Loucy (cell line): ENCODE data around the gene MPRIP.

Source experiments
- H2AFZ ChIP-seq: fragments of 200-600 bp; sonication (generic); 2 replicates; pipeline ENCODE4 v1.6.0; 2016; ENCODE audit warnings: antibody characterized with exemption, mild to moderate bottlenecking, low read length, moderate library complexity
- H3F3A ChIP-seq: fragments of 200-600 bp; 2 replicates; pipeline ENCODE4 v1.6.0; 2016; ENCODE audit warnings: antibody characterized with exemption, low read depth, mild to moderate bottlenecking
- H3K27me3 ChIP-seq: fragments of 200-600 bp; sonication (generic); 2 replicates; pipeline ENCODE4 v1.6.1; 2014; ENCODE audit warnings: low read length, mild to moderate bottlenecking; ENCODE audit not compliant: insufficient read depth, poor library complexity, severe bottlenecking
- H3K36me3 ChIP-seq: fragments of 200-600 bp; sonication (generic); 2 replicates; pipeline ENCODE4 v1.6.1; 2016; ENCODE audit warnings: low read length; ENCODE audit not compliant: insufficient read depth
- H3K4me1 ChIP-seq: fragments of 200-600 bp; sonication (generic); 2 replicates; pipeline ENCODE4 v1.5.1; 2014; ENCODE audit warnings: low read length, mild to moderate bottlenecking; ENCODE audit not compliant: insufficient read depth, poor library complexity, severe bottlenecking
- H3K4me2 ChIP-seq: fragments of 200-600 bp; sonication (generic); 2 replicates; pipeline ENCODE4 v1.6.0; 2014; ENCODE audit warnings: antibody characterized with exemption, low read length, low read depth, mild to moderate bottlenecking; ENCODE audit not compliant: poor library complexity, severe bottlenecking
- H3K4me3 ChIP-seq: fragments of 200-600 bp; sonication (generic); 2 replicates; pipeline ENCODE4 v1.5.1; 2014; ENCODE audit warnings: low read length, mild to moderate bottlenecking, mixed read lengths; ENCODE audit not compliant: poor library complexity, severe bottlenecking
- H3K79me2 ChIP-seq: fragments of 200-600 bp; sonication (generic); 2 replicates; pipeline ENCODE4 v1.6.1; 2014; ENCODE audit warnings: low read length; ENCODE audit not compliant: insufficient read depth
- H3K9ac ChIP-seq: fragments of 200-600 bp; sonication (generic); 2 replicates; pipeline ENCODE4 v1.6.0; 2014; ENCODE audit warnings: mild to moderate bottlenecking, low read depth, low read length, moderate library complexity; ENCODE audit not compliant: poor library complexity, severe bottlenecking
- H3K9me2 ChIP-seq: fragments of 200-600 bp; sonication (generic); replicated peaks from 2 replicates; pipeline ENCODE4 v1.6.1; 2016; ENCODE audit warnings: low read depth, low read length, mixed read lengths
- H3K9me3 ChIP-seq: fragments of 200-600 bp; sonication (generic); 2 replicates; pipeline ENCODE4 v1.6.1; 2014; ENCODE audit warnings: mild to moderate bottlenecking, antibody characterized with exemption, low read length, low read depth; ENCODE audit not compliant: insufficient read depth
- H4K20me1 ChIP-seq: fragments of 200-600 bp; sonication (generic); 2 replicates; pipeline ENCODE4 v1.6.0; 2014; ENCODE audit warnings: antibody characterized with exemption, low read length, mild to moderate bottlenecking; ENCODE audit not compliant: insufficient read depth, poor library complexity, severe bottlenecking
- EZH2phosphoT487 ChIP-seq: fragments of 200-600 bp; IDR thresholded peaks from 2 replicates; pipeline ENCODE4 v1.6.1; 2018; ENCODE audit warnings: antibody characterized with exemption, mild to moderate bottlenecking, moderate library complexity, borderline replicate concordance
- TF ChIP-seq, protein P1 (sequence below): fragments of 200-600 bp; sonication (generic); conservative IDR thresholded peaks from 2 replicates; pipeline ENCODE4 v1.5.1; 2014; ENCODE audit warnings: mild to moderate bottlenecking, antibody characterized with exemption, low read length

Gene MPRIP

DNA sequence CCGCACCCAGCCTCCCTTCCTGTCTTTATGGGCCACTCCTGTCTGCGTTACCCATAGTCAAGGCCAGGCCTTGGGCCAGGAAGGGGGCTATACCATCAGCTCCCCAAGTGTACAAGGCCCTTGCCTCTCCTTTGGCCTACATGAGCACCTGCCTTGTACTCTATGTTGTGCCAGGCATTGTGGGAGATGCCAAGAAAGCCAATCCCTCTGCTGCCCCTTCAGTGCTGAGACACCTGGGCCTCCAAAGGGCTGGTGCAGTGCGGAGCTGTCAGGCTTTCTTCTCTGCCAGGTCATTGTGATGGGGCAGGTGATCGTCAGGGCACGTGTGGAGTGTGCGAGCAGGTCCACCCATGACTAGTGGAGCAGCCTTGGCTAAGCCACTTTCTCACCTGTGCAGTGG, 59.9 kb downstream of the MPRIP start:
- Histone ChIP-seq H4K20me1 (peaks cover 3% of the 10 kb centered on the region), H3K9me3 (no peaks in the 10 kb centered on the region), H3K4me2 (no peak overlapping the region), H3K4me1 (no peaks in the 10 kb centered on the region), H3K27me3 (no peaks in the 10 kb centered on the region), H3F3A (no peaks in the 10 kb centered on the region), H3K4me3 (no peak overlapping the region), H3K9me2 (no peaks in the 10 kb centered on the region), H3K9ac (no peak overlapping the region), H3K36me3 (peaks cover 19% of the 10 kb centered on the region; the same call in 1 of the 2 replicates), H3K79me2 (peaks cover 39% of the 10 kb centered on the region; the same call in 1 of the 2 replicates), H2AFZ (no peak overlapping the region)
- TF ChIP-seq EZH2phosphoT487: no peak
- TF ChIP-seq, protein P1, sequence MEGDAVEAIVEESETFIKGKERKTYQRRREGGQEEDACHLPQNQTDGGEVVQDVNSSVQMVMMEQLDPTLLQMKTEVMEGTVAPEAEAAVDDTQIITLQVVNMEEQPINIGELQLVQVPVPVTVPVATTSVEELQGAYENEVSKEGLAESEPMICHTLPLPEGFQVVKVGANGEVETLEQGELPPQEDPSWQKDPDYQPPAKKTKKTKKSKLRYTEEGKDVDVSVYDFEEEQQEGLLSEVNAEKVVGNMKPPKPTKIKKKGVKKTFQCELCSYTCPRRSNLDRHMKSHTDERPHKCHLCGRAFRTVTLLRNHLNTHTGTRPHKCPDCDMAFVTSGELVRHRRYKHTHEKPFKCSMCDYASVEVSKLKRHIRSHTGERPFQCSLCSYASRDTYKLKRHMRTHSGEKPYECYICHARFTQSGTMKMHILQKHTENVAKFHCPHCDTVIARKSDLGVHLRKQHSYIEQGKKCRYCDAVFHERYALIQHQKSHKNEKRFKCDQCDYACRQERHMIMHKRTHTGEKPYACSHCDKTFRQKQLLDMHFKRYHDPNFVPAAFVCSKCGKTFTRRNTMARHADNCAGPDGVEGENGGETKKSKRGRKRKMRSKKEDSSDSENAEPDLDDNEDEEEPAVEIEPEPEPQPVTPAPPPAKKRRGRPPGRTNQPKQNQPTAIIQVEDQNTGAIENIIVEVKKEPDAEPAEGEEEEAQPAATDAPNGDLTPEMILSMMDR: no peak

DNA sequence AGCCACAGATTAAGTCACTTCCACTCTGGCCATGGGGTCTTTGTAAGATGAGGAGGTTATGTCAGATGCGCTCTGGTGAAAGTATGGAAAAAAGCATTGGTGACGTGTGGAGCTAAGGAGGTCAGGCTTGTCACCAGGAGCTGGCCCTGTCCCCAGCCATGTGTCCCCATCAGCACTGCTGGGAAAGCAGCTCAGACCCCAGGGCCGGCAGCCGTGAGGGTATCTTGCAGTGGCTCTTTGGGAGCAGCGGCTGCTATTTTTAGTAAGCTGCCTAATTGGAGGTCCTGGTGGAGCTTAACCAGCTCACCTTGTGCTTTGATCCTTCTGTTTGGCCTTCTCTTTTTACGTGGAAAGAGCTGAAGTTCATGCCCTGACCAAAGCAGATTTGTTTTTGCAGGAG, 60.9 kb downstream of the MPRIP start:
- peaks cover 6% of the 10 kb centered on the region for H4K20me1 ChIP-seq

DNA sequence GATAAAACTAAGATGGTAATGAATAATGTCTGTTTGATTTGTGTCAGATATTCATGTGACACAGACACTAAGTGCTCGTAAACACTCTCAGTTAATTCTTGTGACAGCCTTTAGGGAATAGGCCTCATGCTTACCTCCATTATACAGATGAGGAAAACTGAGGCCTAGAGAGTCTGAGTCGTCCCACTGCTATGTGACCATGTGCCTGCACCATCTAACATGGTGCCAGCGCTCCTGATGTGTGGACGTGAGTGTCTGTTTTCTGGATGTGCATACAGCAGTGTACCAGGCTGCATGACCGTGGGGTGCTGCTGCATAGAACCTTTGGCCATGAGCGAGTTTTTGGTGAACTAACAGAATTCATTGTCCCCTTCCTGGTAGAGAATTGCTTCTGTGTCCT, 61.8 kb downstream of the MPRIP start:
- Histone ChIP-seq H3K4me1 (no peaks in the 10 kb centered on the region), H3K9me3 (no peaks in the 10 kb centered on the region), H3K27me3 (no peaks in the 10 kb centered on the region), H4K20me1 (peaks cover 6% of the 10 kb centered on the region), H3K4me2 (no peak overlapping the region), H3K79me2 (peaks cover 56% of the 10 kb centered on the region; the same call in 1 of the 2 replicates), H3K4me3 (no peak overlapping the region), H3K36me3 (peaks cover 8% of the 10 kb centered on the region; the same call in 1 of the 2 replicates), H3F3A (no peaks in the 10 kb centered on the region), H3K9me2 (no peaks in the 10 kb centered on the region), H3K9ac (no peak overlapping the region), H2AFZ (no peak overlapping the region)
- no peak for TF ChIP-seq EZH2phosphoT487
- TF ChIP-seq, protein P1: no peak

More for the DNA sequence above, 60.9 kb downstream of the MPRIP start:
- Histone ChIP-seq H3K9me3 (no peaks in the 10 kb centered on the region), H2AFZ (no peak overlapping the region), H3K4me3 (no peak overlapping the region), H3K36me3 (peaks cover 10% of the 10 kb centered on the region; the same call in 1 of the 2 replicates), H3F3A (no peaks in the 10 kb centered on the region), H3K9ac (no peak overlapping the region), H3K79me2 (peaks cover 47% of the 10 kb centered on the region; the same call in 1 of the 2 replicates), H3K9me2 (no peaks in the 10 kb centered on the region), H3K4me2 (no peak overlapping the region), H3K4me1 (no peaks in the 10 kb centered on the region), H3K27me3 (no peaks in the 10 kb centered on the region)
- TF ChIP-seq, protein P1: no peak
- no peak for TF ChIP-seq EZH2phosphoT487
